HEK293 (cell line): ENCODE data around the gene ADRA2B.

Experiments used
- KLF16 ChIP-seq: fragments of 450-650 bp; formaldehyde crosslinking; IDR thresholded peaks from 2 replicates; pipeline ENCODE4 v1.5.1; 2017; ENCODE audit warnings: missing biosample characterization, missing genetic modification characterization
- OVOL3 ChIP-seq: fragments of 450-650 bp; formaldehyde crosslinking; IDR thresholded peaks from 2 replicates; pipeline ENCODE4 v1.5.1; 2016; ENCODE audit warnings: missing biosample characterization, missing genetic modification characterization
- TCF7L2 ChIP-seq: IDR thresholded peaks from 2 replicates; pipeline ENCODE4 v1.6.1; 2011; ENCODE audit warnings: low read depth, mild to moderate bottlenecking, inconsistent platforms, low read length, moderate library complexity, borderline replicate concordance
- ZNF274 ChIP-seq, 2 experiments: fragments of 200-500 bp in 1 of 2; fragments of 450-650 bp in 1 of 2; sonication (Bioruptor generic) in 1 of 2; formaldehyde crosslinking in 1 of 2; IDR thresholded peaks; 2 replicates each; pipeline versions ENCODE4 v1.5.1 to v1.6.1; 2014 to 2016; ENCODE audit warnings: borderline replicate concordance in 1 of 2, inconsistent platforms in 1 of 2, low read length in 1 of 2, missing biosample characterization in 1 of 2, missing genetic modification characterization in 1 of 2
- TF ChIP-seq, protein P1 (sequence below): fragments of 450-650 bp; formaldehyde crosslinking; IDR thresholded peaks from 2 replicates; pipeline ENCODE4 v1.5.1; 2016; ENCODE audit warnings: missing biosample characterization, missing genetic modification characterization
- TF ChIP-seq, protein P2 (sequence below): fragments of 450-650 bp; formaldehyde crosslinking; IDR thresholded peaks from 2 replicates; pipeline ENCODE4 v1.5.1; 2016; ENCODE audit warnings: missing biosample characterization, missing genetic modification characterization
- TF ChIP-seq, protein P3 (sequence below): fragments of 450-650 bp; formaldehyde crosslinking; IDR thresholded peaks from 2 replicates; pipeline ENCODE4 v1.5.1; 2016; ENCODE audit warnings: missing biosample characterization, missing genetic modification characterization

DNA sequence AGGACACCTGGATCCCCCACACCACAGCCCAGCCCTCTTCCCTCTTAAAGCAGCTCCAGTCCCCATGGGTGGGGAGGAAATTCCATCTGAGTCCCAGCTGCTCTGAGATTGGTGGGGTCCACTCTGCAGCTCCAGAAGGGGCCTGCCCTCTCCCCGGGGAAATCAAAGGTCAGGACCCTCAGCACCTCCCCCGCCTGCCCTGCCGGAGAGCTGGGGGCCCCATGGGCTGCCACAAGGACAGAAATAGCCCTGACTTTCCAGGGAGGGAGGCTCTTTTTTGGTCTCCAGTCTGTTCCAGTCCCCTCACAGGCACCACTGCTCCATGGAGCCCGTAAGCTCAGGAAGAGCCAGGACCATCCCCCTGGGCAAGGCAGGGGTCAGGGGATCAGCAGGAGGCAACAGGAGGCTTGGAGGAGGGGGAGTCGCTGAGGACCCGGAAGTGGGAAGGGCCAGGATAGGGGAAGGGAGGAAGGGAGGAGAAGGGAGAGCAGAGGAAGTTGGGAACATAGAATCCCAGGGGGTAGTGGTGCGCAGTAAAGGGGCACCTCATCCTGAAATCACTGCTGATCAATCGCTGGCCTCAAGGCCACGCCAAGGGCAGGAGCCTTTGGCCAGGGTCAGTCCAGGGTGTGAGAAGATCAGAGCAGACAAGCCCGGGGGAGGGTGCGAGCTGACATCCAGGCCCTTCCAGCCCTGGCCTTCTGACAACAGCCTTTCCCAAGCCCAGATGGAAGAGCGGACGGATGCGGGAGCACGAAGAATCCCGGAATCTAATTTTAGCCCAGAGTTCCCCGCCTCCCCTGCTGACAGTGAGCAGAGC, 7.6 kb downstream of the ADRA2B start:
- no peak for TF ChIP-seq ZNF274 (IDR thresholded peaks at IDR 0.05; ENCODE audit: low read length)
- no peak for TF ChIP-seq ZNF274 (tag by site-specific recombination; IDR thresholded peaks at IDR 0.05; ENCODE audit: borderline replicate concordance)
- TF ChIP-seq, protein P1, sequence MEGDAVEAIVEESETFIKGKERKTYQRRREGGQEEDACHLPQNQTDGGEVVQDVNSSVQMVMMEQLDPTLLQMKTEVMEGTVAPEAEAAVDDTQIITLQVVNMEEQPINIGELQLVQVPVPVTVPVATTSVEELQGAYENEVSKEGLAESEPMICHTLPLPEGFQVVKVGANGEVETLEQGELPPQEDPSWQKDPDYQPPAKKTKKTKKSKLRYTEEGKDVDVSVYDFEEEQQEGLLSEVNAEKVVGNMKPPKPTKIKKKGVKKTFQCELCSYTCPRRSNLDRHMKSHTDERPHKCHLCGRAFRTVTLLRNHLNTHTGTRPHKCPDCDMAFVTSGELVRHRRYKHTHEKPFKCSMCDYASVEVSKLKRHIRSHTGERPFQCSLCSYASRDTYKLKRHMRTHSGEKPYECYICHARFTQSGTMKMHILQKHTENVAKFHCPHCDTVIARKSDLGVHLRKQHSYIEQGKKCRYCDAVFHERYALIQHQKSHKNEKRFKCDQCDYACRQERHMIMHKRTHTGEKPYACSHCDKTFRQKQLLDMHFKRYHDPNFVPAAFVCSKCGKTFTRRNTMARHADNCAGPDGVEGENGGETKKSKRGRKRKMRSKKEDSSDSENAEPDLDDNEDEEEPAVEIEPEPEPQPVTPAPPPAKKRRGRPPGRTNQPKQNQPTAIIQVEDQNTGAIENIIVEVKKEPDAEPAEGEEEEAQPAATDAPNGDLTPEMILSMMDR: no peak
- no peak for TF ChIP-seq TCF7L2
- TF ChIP-seq, protein P2, sequence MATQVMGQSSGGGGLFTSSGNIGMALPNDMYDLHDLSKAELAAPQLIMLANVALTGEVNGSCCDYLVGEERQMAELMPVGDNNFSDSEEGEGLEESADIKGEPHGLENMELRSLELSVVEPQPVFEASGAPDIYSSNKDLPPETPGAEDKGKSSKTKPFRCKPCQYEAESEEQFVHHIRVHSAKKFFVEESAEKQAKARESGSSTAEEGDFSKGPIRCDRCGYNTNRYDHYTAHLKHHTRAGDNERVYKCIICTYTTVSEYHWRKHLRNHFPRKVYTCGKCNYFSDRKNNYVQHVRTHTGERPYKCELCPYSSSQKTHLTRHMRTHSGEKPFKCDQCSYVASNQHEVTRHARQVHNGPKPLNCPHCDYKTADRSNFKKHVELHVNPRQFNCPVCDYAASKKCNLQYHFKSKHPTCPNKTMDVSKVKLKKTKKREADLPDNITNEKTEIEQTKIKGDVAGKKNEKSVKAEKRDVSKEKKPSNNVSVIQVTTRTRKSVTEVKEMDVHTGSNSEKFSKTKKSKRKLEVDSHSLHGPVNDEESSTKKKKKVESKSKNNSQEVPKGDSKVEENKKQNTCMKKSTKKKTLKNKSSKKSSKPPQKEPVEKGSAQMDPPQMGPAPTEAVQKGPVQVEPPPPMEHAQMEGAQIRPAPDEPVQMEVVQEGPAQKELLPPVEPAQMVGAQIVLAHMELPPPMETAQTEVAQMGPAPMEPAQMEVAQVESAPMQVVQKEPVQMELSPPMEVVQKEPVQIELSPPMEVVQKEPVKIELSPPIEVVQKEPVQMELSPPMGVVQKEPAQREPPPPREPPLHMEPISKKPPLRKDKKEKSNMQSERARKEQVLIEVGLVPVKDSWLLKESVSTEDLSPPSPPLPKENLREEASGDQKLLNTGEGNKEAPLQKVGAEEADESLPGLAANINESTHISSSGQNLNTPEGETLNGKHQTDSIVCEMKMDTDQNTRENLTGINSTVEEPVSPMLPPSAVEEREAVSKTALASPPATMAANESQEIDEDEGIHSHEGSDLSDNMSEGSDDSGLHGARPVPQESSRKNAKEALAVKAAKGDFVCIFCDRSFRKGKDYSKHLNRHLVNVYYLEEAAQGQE (tag by site-specific recombination): no peak
- no peak for TF ChIP-seq OVOL3 (tag by site-specific recombination)
- no peak for TF ChIP-seq KLF16
- TF ChIP-seq, protein P3, sequence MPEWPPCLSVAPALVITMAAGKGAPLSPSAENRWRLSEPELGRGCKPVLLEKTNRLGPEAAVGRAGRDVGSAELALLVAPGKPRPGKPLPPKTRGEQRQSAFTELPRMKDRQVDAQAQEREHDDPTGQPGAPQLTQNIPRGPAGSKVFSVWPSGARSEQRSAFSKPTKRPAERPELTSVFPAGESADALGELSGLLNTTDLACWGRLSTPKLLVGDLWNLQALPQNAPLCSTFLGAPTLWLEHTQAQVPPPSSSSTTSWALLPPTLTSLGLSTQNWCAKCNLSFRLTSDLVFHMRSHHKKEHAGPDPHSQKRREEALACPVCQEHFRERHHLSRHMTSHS: no peak
